NCI-H345 treated with DMSO at 0.1 percent for 48 hours (cell line): ENCODE results near the gene TTC1.
"Not testable (repeated sequence)": the region's sequence is repeated elsewhere in the genome, so short reads cannot be mapped to it uniquely, and the experiment has no call there.

Experiments used
- DNase-seq: peaks from one replicate; lab custom pipeline; 2025; ENCODE audit not compliant: unreplicated experiment; lab: John Stamatoyannopoulos, UW

Gene TTC1

DNA sequence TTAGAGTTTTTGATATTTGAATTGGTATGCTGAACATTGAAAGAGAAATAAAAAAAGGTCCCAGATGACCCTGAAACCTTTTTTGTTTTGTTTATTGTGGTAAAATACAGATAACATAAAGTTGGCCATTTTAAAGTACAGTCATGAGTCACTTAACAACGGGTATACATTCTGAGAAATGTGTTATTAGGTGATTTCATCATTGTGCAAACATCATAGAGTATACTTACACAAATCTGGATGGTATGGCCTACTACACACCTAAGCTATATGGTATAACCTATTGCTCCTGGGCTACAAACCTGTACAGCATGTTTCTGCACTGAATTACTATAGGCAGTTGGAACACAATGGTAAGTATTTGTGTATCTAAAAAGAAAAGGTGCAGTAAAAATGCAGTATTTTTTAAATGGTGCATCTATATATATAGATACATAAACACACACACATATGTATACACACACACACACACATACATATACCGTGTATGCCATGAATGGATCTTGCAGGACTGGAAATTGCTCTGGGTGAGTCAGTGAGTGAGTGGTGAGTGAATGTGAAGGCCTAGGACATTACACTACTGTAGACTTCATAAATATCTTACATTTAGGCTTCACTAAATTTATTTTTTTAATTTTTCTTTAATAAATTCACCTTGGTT is 31.0 kb downstream of the TTC1 start:
- no peak for DNase-seq

- DNase-seq = no peak
Measured at GRCh38 chr5:160040471-160040835, 31.5 kb downstream of the TTC1 start.

GRCh38 chr5:160042671-160043070 is 33.7 kb downstream of the TTC1 start:
- DNase-seq = no peak

GRCh38 chr5:160044391-160044804 is 35.5 kb downstream of the TTC1 start:
- DNase-seq = no peak

DNA sequence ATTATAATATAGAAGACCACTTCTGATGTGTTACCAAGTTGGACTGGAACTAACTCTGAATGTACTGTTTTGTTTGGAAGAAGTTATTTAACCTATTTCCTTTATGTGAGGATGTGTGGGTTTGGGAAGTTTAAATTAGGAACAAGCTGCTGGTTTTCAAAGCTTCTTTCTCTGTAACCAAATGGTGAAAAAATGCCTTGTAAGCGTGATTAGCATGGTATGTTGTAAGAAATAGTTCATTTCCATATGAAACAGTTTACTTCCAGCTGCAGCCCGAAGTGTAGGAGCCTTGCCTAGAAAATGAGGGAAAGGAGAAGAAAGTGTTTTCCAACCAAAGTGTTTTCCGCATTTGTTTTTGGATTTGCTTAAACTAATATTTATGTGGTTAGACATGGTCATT is 36.0 kb downstream of the TTC1 start:
- no peak for DNase-seq

DNA sequence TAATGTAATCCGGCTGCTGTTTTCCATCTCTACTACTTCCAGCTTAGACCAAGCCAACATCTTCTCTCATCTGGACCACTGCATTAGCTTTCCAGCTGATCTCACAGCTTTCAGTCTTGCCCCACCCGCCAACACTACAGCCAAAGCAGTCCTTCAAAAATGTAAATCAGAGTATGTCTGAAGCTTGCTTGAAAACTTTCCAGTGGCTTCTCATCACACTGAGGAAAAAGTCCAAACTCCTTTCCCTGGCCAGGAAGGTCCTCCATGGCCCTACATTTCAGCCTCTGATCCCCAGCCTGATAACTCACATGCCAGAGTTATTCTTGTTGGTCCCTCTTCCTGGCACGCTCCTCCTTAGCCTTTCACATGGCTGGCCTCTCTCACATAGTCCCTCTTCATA is 38.5 kb downstream of the TTC1 start:
- no peak for DNase-seq

GRCh38 chr5:160048131-160048530 is 39.2 kb downstream of the TTC1 start:
- DNase-seq = no peak

DNA sequence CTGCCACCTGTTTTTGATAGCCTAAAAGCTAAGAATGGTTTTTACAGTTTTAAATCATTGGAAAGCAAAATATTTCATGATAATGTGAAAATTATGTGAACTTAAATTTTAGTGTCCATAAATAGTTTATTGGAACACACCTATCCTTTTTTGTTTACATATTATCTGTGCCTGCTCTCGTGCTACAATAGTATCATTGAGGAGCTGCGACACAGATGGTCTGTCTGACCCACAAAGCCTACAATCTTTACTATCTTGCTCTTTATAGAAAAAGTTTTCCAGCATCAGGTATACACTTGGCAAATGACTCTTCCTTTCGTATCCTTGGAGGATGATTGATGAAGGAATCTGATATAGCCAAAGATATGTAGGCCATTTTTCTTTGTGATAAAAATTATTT is 40.2 kb downstream of the TTC1 start:
- DNase-seq = no peak

DNA sequence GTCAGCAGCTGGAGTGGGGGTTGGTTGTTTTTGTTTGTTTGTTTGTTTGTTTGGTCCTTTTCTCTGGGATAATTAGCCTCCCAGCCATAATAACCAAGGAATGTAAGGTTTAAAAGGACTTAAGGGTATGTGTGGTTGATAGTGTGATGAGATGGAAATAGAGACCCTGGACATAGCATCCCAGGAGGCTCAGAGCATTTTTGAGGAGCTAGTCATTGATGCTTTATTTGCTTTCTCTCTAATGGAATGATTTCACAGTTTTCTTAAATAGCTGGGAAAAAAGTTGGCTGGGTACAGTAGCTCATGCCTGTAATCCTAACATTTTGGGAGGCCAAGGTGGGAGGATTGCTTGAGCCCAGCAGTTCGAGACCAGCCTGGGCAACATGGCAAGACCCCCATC is 45.1 kb downstream of the TTC1 start:
- no peak for DNase-seq

DNA sequence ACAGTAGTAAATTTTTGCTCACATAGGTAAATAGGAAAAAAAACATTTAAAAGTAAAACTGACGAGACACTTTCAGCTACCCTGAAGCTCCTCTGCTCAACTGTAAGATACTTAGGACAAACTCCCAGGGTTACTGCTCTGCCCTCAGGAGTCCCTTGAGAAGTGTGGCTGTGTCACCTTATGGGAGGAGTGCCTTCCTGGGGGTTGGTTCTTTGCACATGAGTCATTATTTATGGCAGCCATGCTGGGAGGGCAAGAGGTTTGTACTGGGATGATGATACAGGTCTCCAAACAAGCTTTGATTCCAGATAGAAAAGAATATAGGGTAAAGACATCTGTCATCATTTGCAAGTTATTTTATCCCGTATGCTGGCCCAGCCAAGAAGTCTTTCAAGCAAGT is 45.9 kb downstream of the TTC1 start:
- DNase-seq = no peak

GRCh38 chr5:160057256-160057655 is 48.3 kb downstream of the TTC1 start:
- no peak for DNase-seq

DNA sequence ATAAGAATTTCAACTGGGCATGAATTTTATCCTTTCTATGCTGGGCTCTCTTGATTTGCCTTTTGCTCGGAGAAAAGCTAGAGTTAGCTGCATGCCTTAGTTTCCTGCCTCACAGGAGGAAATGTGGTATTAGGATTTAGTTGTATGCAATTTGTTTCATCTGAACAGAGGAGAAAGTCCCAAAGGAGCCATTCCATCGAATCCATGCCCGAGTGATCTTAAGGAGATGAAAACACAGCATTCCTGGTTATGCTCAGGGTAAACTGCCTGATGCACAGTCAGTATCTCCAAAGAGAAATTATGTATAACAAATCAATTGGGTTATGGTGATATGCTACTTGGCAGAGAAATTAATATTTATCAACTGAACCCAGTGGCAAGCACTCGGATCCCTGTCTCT is 51.1 kb downstream of the TTC1 start:
- DNase-seq = no peak

GRCh38 chr5:160061770-160062169 is 52.8 kb downstream of the TTC1 start:
- DNase-seq = no peak

- no peak for DNase-seq
Measured at GRCh38 chr5:160064417-160064810, 55.5 kb downstream of the TTC1 start.

DNA sequence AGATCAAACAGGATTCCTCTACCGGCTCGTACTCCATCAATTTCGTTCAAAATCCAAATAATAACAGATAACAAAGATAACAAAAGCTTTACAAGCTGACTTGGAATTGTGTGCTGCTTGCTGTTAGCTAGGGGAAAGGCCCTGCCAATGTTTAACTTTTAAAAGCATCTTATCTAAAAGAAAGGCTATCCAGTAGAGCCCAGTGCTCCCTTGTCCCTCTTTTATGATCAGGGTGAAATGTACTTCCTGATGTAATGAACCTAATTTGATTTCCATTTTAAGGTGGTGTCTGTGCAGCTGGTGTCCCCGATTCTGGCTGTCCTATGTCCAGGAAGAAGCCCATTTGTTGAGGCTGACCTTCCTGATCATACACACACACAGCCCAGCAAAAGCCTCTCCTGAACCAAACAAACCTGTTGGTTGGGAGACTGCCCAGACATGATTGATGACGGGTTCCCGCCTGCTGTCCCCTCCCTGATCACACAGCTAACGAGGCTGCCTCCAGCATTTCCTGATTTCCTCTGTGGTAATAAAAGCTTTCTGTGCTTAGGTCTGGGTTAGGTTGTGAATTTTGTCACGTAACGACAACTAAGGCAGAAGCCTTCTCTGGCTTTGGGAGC is 56.2 kb downstream of the TTC1 start:
- no peak for DNase-seq

DNA sequence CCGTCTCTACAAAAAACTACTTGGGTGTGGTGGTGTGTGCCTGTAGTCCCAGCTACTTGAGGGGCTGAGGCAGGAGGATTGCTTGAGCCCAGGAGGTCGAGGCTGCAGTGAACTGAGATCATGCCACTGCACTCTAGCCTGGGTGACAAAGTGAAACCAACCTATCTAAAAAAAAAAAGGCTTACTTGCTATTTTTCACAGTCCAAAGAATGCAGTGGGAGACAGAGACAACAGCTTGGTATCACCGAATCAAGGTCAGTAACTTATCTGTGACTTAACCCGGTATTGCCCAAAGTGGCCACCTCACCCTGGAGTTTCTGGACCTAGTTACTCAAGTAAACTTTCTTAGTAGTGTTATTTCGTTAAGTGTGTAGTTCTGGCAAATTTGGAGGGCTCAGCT is 60.2 kb downstream of the TTC1 start:
- DNase-seq = not testable (repeated sequence)

GRCh38 chr5:160071516-160071915 is 62.6 kb downstream of the TTC1 start:
- DNase-seq = no peak

DNA sequence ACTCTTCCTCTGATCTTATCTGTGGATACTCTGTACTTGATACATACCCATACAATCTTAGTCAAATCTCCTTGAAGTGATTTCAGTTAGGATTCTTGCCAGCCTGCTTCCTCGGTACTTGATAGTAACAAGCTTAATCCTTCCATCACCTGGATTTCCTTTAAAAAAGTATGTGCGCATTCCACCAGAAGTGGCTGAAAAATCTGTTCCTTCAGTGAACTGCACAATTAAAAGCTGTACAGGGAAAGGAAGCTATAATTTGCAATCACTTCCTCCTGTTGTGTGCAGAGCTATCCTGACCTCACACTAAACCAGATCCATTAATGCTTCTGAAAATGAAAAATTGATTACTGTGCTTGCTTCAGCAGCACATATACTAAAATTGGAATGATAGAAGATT is 63.0 kb downstream of the TTC1 start:
- DNase-seq = no peak

DNA sequence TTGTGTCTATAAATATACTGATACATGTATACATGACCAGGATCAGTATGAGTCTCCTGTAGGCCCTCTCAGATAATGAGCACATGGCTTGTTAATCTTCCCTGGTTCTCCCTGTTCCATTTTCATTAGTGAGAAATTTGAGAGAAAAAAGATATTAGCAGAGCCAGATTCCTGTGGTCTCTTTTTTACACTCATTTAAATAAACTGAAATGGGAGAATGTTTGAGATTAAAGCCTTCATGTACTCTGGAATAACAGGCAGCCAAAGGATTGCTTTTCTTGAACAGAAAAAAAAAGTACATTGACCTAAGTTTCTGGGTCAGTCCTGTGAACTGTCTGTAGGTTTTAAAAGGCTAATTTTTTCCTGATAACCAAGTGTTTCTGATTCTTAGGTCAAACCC is 66.1 kb downstream of the TTC1 start:
- DNase-seq = no peak

DNA sequence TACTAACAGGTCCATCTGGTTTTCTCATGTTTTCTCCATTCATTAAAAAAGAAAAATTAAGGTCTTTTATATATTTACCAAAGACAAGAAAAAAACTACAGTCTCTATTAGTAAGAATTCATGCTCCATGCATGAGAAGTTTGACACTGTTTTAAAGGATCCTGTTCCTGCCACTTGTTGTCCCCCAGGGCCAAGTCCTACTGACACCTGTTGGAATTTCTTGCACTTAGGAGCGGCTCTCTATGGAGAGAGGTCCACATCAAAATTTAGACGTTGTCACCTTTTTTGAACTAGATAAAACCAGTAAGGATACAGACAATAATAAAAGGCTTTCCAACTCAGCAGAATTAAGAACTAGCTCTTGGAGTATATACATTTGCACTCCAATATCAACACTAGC is 68.1 kb downstream of the TTC1 start:
- DNase-seq = no peak

- DNase-seq = no peak
Measured at GRCh38 chr5:160079753-160080152, 70.8 kb downstream of the TTC1 start.

- no peak for DNase-seq
Measured at GRCh38 chr5:160081495-160081894, 72.6 kb downstream of the TTC1 start.
